ENCODE results near the gene MUC20.

- no peak for TF ChIP-seq CTCF (IDR thresholded peaks at IDR 0.05)
- TF ChIP-seq POLR2A (IDR thresholded peaks at IDR 0.05) = no peak
Observed at GRCh38 chr3:195755391-195755790, 34.6 kb downstream of the MUC20 start.

All from testis (tissue), 2 donors.